NCI-H748 treated with DMSO at 0.1 percent for 48 hours (cell line): Measurements from ENCODE around the gene MAML2.

Source experiments
- DNase-seq: peaks from one replicate; lab custom pipeline; 2025; lab: John Stamatoyannopoulos, UW

Gene MAML2

DNA sequence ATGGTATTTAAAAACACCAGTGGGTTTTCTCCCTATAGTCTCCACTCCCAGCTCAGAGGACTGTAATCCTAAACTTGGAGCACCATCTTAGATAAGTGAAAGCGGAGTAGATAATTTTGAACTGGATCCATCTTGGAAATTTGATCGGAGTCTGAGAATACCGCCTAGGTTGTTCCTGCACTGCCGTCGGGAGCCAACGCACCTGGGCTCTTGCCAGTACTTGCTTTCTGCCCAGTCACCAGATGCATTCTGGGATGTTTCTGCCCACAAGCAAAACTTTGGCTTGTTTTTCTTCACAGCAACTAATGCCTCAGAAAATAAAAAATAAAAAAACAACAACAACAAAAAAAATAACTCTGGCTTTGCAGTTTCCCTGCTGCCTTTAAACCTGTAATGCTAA, 306.1 kb downstream of the MAML2 start:
- DNase-seq, result no peak

DNA sequence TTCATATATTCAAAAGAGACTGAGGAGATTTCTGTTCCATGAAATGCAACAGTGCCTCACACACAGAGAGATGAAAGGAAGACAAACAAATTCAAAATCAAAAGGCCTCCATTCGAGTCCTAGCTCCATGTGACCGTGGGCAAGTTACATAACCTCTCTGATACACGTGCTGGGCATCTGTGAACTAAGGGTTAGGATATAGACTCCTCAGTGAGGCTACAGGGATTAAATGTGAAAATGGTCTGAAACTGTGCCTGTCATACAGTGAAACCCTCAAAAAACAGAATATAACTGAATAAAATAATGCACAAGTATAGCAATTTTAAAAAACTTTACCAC, 307.3 kb downstream of the MAML2 start:
- no peak for DNase-seq

DNA sequence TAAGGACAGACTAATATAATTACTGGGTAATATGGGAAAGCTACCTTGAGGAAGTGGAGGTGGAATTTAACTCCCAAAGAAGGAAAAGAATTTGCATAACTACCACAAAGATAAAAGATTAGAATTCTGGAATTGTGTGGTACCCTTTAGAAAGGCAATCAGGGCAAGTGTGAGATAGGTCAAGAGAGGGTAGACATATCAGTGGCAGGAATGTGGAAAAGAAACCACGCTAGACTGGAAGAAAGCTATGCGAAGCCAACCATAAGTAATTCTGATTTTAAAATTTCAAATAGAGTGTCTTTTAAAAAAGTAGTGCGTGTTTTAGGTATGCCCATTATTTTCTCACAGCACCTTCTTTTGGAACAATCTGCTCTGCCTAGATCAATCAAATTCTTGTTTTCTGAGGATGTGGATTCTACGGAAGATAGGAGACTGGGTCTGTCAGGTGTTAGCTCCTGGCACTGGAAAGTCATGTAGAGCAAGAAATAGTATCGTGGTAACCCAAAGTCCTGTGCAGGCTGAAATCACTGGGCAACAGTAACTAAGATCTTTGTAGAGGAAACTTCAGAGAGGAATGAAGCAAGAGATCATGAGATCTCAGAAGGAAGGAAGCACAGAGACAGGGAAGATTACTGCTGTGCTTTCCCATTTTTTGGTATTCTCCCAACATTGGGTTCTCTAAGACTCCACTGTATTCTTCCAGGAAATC, 307.8 kb downstream of the MAML2 start:
- DNase-seq, result no peak

DNA sequence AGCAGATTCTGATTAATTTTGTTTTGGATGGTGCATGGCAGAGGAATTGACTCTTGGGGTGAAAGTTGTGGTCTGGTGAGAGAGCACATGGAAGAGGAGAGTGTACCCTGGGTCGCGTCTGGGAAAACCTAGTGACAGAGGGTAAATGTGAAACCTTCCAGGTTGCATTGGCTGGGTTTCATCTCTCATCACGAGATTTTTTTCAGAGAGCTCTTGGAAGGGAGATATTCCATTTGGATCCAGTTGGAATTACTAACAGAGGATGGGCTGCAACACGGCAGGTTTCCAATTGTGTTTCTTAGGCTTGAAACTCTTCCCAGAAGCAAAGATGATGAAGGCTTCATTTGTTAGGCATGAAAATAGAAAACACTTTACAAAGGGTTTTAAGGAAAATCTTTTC, 309.4 kb downstream of the MAML2 start:
- no peak for DNase-seq

DNA sequence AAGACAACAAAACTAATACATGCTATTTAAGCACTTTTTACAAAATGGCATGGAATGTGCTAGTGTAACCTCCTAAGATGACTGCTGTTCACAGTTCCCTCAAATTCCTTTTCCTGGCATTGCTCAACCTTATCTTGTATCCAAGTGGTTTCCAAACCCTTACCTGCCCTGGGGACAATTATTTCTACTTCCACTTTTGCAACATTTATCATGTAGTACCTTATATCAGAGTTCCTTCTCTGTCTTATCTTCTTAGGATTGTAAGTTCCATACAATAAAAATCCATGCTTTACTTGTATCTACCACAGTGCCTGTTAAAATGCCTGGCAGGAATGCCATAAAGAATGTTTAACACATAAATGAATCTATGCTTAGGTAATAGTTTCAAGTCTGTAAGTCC, 309.9 kb downstream of the MAML2 start:
- no peak for DNase-seq

DNA sequence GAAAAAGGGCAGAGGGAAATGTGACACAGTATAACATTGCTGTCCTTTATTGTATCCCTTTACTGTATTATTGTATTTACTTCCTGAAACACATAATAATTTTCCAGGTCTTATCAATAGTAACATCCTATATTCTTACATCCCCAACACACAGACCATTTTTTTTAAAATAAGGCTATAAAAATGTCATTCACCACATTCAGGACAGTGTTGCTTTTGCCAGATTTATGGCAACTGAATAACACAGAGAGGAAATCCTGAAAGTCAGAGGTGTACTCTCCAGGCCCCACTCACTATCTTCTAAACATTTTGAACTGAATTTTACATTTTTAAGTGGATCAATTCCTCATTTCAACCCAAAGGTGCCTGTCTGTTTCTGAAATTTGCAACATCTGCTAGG, 314.2 kb downstream of the MAML2 start:
- DNase-seq, result no peak

DNA sequence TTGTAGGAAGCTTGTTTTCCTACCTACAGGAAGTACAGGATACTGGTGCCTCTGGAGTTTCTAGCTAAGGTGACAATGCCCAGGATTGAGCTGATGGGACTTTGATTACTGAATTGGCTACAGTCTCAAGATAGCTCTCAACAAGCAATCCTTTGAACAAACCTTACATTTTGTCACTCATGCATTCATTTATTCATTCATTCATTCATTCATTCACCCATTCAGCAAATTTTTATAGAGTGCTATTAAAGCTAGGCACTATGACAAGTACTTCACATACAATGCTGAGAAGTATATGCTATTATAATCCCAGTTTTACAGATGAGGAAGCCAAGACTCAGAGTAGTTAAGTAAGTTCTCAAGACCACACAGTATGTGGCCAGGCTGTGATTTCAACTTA, 316.0 kb downstream of the MAML2 start:
- no peak for DNase-seq

DNA sequence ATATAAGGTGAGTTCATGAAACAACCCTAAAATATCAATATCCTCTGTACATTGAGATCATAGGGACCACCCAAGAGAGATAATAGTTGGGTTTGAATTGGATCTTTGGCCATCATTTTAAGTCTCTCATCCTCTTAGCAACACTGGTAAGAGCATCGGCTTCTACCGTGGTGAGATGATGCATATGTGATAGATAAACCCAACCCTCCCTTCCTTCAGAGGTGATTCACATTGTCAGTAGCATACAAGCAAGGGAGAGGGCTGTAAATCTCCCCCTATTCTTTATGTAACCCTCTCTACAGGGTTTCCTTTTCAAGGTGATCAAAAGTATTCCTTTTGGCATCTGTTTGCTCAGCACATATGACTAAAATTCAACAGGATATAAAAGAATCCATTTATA, 316.7 kb downstream of the MAML2 start:
- DNase-seq, result no peak

DNA sequence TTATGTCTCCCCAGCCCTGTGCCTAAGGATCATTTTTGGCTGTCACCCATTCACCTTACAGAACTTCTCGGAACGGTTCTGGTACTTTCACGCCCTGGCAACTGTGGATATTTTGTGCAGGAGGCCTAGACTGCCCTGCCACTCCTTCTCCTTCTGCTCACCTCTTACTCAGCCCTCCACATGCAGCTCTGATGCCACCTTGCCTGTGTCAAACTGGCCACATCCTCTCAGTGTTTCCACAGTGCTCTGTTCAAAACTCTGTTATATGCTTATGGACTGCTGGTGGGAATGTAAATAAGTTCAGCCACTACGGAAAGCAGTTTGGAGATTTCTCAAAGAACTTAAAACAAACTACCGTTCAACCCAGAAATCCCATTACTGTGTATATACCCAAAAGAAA, 318.3 kb downstream of the MAML2 start:
- no peak for DNase-seq

DNA sequence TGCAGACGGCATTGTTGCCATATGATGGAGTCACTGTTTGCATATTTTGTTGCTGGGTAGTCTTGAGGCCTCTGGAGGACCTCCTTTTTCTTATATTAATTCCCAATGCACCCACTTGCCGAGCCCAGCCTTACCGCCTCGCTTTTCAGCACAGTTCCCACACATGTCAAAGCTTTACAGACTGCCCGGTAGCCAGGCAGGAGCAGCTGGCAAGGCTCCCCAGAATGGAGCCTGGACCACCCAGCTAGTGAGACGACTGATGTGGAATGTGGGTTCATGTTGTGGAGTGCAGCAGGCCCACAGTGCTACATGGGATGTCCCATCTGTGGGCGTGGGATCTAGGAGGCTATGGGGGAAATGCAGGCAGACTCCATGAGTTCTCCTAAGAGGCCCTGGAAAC, 319.7 kb downstream of the MAML2 start:
- no peak for DNase-seq

DNA sequence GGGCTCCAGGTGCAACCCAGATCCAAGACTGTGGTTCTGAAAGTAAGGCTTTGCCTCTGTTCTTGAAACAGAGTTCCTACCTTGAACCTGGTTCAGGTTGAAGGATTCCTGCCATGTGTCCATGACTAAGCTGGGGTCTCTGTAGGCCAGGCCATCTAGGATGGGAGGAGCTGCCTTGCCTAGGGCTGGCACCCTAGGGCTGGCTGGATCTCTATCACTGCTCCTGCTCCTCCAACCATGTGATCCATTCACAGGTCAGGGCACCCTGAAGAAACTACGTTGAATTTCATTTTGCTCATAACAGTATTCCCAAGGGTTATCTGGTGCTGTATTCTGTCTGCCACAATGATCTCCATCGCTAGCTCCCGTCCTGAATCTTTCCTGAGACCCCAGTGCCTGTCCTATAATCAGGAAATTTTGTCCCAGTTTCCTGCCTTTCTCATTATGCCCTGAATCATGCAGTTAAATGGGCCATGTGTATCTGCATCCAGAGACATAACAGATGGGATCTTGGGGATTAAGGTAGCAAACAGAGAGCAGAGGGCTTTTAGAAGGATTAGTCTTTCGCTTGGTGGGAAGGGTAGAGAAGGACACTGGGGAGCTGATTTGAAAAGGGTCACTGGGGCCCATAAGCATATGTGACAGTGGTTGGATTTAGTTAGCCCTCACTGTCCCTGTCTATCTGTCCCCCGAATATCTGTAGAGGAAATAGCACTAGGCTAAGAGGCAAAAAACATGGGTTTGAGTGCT, 320.9 kb downstream of the MAML2 start:
- no peak for DNase-seq

DNA sequence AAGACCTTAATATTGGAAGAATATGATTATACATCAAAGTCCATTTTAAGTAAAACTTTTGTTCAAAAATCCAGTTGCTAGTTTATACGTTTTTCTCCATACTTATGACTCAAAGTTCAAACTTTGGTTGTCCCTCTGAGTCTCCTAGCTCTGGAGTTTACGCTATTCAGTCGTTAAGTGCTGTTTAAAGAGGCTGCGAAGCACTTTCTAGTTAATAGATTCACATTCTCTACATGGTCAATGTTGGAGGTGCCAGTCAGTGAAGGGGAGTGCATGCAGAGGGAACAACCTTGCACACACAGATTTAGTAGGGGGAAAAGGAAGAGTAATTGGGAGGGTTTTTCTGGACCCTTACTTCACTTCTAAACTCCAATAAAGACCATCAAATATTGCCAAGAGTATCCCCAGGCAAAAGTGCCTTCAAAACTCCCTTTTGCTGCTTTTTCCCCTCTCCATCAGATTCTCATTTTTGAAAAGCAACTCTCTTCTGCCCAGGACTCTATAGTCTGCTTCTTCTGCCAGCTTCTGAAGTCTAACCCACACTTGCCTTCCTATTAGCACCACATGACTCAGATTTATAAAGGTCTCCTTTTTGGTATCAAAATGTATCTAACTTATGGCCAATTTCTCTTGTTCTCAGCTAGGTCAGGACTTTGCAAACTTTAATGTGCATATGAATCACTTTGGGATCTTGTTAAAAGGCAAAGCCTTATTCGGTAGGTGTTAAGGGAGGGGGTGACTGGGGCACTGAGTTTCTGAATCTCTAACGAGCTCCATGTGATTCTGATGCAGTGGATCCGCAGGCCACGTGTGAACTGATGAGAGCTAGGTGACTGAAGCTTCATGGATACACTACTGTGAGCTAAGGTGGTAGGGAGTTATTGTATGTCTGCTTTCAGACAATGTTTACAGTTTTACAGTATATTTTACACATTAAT, 322.9 kb downstream of the MAML2 start:
- no peak for DNase-seq

DNA sequence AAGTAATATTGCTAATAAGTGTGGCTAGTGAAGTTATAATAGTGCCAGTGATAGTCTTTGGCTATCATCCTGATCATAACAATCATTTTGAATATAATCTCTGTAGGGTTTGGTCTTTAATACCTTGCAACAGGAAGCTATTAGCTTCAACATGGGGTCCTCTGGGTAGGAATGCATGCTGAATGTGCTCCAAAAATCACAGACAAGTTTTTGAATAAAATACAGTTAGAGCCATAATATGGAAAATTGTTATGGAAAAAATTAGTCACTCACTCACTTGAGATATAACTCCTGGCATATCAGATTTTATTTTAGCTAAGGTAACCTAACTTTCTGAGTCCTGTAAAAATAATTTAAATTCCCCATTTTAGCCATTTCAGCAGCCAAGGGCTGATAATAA, 323.7 kb downstream of the MAML2 start:
- no peak for DNase-seq

DNA sequence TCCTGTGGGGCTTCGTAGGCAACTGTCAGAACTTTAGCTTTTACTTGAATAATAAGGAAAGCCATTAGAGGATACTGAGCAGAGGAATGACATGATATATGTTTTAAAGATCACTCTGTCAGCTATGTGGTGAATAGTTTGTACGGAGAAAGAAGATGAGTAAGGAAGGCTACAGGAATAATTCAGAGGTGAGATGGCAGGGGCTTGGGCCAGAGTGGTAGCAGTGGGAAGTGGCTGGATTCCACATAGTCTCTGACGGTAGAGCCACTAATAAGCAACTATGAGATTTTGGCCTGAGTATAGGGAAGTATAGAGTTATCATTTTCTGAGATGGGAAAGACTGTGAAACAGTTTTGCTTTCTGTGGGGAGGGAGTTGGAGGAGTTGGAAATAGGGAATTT, 325.1 kb downstream of the MAML2 start:
- no peak for DNase-seq

DNA sequence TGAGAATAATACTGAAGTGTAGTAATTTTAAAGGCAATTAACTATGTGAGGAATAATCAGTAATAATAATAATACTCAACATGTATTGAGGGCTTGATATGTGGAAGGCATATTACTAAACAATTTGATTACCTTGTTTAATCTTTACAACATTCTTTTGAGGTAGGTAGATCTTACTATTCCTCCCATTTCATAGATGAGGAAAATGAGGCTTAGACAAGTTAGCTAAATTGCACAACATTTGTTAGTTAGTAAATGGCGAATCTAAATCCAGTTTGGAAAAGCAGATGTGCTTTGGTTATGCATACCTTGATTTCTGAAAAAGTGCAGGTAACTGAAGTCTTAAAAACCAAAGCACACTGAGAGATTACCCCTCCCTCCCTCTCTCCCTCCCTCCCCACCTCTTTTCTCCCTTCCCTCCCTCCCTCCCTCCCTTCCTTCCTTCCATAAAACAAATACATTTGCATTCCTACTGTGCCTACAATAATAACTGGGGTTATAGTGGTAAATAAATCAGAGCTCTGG, 326.0 kb downstream of the MAML2 start:
- DNase-seq, result no peak

DNA sequence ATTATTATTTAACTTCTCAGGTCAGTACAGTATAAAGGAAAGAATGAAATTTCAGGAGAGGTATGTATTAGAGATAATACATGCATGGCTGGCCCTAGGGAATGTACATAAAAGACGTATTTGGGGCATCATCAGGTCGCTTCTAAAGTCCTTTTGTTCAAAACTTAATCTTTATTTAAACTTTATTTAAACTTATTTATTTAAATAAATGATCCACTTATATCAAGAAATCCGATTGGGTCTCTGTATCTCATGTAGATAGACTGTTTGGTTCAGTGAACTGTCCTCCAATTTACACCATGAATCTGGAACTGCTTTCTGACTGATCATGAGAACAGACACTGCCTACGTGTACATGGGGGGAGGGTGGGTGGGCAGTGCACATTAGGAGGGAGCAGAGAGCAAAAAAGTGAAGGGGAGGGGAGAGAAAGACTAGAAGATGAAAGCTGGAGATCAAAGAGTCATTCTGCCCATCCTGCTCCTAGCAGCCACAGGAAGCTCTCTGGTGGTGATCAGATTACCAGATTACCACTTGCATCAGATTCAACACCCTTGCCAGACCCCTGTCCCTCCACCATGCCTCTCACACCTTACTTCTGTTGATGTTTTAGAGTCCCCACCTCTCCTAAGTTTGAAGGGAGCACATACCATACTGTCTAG, 327.0 kb downstream of the MAML2 start:
- DNase-seq, result no peak

DNA sequence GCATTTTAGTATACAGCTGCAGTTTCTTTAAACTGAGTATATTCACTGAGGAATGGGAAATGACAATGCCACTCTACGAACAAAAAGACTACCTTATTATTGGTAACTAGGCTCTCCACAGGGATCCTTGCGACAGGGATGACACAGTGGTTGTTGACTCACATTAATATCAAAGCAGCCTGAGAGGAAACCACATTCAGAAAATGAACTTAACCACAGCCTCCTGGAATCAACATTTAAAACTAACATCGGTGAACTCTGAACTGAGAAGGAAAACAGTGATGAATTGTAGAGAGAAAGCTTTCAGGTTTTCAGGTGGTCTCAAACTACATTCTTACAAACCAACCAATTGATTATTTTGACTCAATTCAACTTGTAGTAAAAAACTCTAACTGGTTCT, 328.8 kb downstream of the MAML2 start:
- DNase-seq, result no peak

DNA sequence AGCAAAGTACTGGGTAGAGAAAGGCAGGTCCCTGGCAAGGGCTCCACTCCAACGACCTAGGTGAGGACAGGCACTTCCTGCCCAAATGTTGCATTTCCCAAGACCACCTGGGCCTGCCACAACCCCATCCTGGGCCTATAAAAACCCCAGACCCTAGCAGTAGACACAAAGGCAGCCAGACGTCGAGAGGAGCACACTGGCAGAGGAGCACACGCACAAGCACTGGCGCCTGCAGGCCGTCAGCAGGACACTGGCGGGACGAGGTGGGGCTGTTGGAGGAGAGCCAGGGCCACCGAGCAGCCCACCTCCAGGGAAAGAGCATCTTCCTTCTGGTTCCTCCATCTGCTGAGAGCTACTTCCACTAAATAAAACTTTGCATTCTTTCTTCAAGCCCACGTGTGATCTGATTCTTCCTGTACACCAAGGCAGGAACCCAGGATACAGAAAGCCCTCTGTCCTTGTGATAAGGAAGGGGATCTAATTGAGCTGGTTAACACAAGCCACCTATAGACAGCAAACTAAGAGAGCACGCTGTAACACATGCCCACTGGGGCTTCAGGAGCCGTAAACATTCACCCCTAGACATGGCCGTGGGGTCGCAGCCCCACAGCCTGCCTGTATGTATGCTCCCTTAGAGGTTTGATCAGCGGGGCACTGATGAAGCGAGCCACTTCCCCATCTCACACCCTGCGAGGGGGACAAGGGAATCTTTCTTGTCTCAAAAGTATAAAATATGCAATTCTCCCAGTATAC, 329.4 kb downstream of the MAML2 start:
- no peak for DNase-seq

DNA sequence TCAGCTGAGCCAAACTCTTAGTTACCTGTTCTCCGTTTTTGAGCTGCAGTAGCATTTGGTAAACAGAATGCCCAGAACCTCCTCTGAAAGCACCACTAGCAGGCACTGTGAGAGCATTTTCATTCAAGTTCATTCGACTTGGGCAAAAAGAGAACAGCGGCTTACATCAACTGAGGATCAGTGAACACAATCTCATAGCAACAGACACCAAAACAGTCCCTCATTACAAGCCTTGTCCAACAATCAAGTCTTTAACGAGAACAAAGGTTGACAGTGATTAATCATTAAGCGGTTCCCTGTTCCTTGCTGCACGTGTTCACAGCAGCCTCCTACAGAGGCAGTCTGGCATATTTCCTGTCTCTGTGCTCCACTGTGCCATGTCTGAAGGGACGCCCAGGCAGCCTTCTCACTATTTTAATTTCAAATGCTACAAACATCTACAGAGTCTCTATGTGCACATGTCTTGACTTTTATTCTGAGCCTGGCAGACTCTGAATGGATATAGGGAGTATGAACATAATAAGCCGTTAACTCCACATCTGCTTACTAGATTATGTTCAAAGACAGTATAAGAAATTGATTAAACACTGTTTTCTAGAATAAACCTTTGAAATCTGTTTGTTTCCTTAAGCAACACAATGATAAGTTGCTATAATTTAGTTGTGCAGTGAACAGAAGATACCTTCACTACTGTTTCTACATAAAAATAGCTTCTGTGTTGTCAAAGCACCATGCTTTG, 330.7 kb downstream of the MAML2 start:
- DNase-seq, result peak; percentile 24

DNA sequence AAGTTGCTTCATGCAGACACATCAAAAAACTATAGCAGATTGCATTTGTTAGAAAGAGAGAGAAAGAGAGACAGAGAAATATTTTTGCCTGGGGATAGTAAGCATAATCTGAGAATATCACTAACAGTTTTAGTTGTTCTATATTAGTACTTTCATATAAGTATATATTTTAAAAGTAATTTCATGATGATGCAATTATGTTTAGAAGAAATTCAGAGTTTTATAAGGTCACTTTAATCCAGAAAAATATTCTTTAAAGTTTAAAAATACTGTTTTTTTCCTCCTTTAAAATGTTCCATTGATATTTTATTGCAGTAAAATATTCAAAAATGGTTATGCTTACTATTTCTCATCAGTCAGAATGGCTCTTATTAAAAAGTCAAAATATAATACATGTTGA, 332.3 kb downstream of the MAML2 start:
- no peak for DNase-seq
